ENCODE data around the gene ORM2.

ORM2 gene

GRCh38 chr9:114309096-114309495 lies 20.6 kb upstream of the ORM2 start:
- Histone ChIP-seq H3K27me3 (ENCODE audit: low read depth, low read length) (peaks cover 3% of the 10 kb centered on the region; the same call in 1 of the 2 replicates), H3K79me2 (ENCODE audit: low read length) (no peaks in the 10 kb centered on the region), H3K4me3 (ENCODE audit: low read length) (no peak overlapping the region), H3K9me3 (ENCODE audit: insufficient read depth, low read length) (no peaks in the 10 kb centered on the region), H2AFZ (ENCODE audit: low read depth, low read length) (no peak overlapping the region), H4K20me1 (ENCODE audit: insufficient read depth, low read length) (no peaks in the 10 kb centered on the region), H3K4me2 (ENCODE audit: low read length) (no peak overlapping the region), H3K36me3 (replicated peaks; ENCODE audit: low read depth, low read length) (no peaks in the 10 kb centered on the region), H3K27ac (ENCODE audit: low read length) (no peak overlapping the region), H3K4me1 (ENCODE audit: low read length) (no peaks in the 10 kb centered on the region), H3K9ac (ENCODE audit: low read length) (no peak overlapping the region)
- no peak for TF ChIP-seq EZH2phosphoT487 (IDR thresholded peaks at IDR 0.05; ENCODE audit: low read depth)
- TF ChIP-seq, protein P1, sequence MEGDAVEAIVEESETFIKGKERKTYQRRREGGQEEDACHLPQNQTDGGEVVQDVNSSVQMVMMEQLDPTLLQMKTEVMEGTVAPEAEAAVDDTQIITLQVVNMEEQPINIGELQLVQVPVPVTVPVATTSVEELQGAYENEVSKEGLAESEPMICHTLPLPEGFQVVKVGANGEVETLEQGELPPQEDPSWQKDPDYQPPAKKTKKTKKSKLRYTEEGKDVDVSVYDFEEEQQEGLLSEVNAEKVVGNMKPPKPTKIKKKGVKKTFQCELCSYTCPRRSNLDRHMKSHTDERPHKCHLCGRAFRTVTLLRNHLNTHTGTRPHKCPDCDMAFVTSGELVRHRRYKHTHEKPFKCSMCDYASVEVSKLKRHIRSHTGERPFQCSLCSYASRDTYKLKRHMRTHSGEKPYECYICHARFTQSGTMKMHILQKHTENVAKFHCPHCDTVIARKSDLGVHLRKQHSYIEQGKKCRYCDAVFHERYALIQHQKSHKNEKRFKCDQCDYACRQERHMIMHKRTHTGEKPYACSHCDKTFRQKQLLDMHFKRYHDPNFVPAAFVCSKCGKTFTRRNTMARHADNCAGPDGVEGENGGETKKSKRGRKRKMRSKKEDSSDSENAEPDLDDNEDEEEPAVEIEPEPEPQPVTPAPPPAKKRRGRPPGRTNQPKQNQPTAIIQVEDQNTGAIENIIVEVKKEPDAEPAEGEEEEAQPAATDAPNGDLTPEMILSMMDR (IDR thresholded peaks at IDR 0.05; ENCODE audit: low read depth, low read length), result no peak

- Histone ChIP-seq H3K36me3 (replicated peaks; ENCODE audit: low read depth, low read length) (no peaks in the 10 kb centered on the region), H3K4me2 (ENCODE audit: low read length) (no peak overlapping the region), H3K27ac (ENCODE audit: low read length) (no peak overlapping the region), H3K4me3 (ENCODE audit: low read length) (no peak overlapping the region), H3K9ac (ENCODE audit: low read length) (no peak overlapping the region), H3K4me1 (ENCODE audit: low read length) (no peaks in the 10 kb centered on the region), H3K79me2 (ENCODE audit: low read length) (no peaks in the 10 kb centered on the region), H2AFZ (ENCODE audit: low read depth, low read length) (no peak overlapping the region), H3K27me3 (ENCODE audit: low read depth, low read length) (no peaks in the 10 kb centered on the region), H4K20me1 (ENCODE audit: insufficient read depth, low read length) (no peaks in the 10 kb centered on the region), H3K9me3 (ENCODE audit: insufficient read depth, low read length) (no peaks in the 10 kb centered on the region)
- TF ChIP-seq EZH2phosphoT487 (IDR thresholded peaks at IDR 0.05; ENCODE audit: low read depth), result no peak
- TF ChIP-seq, protein P1 (IDR thresholded peaks at IDR 0.05; ENCODE audit: low read depth, low read length), result no peak
These were observed 18.9 kb upstream of the ORM2 start for GRCh38 chr9:114310471-114311450.

DNA sequence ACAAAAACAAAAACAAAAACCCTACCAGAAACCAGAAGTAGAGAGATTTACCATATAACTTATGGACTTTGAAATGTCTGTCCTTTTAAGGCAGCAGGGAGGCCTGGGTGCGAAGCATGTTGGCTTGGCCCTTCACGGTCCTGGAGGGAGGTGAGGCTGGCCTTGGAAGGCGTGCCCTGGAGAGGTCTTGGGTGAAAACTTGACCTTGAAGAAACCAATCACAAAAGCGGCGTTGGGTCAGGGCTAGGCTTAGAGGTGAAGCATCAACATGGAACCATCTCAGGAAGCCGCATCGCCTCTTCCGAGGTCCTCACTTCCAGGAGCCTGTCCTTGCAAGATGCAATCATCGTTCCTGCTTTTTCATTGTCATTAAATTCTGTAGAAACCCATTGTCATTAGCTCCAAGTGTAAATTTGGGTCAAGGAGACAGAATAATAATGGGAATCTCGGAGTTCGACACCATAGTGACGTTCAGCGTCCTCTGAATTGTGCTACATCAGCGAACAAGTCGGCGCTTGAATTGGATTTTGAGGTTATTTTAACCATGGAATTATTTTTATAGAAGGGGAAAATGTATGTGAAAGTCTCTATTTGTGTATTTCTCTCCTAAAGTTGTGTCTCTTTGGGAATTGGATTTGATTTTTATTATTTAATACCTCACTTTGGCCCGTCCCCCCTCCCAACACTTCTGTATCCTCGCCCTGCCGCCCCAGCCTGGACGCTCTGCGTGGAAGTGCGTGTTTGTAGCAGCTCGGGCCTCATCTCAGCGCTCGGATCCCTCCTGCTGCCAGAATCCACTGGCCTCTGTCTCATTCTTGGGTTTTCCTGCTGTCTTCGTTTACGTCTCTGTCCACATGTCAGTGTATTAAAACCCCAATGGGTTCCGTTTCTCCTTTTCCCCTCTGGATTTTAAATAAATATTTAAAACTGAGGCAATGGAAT lies 17.8 kb upstream of the ORM2 start:
- no peak for TF ChIP-seq EZH2phosphoT487 (IDR thresholded peaks at IDR 0.05; ENCODE audit: low read depth)
- TF ChIP-seq, protein P1 (IDR thresholded peaks at IDR 0.05; ENCODE audit: low read depth, low read length), result no peak
- no peaks in the 10 kb centered on the region for H3K27me3 ChIP-seq (ENCODE audit: low read depth, low read length)
- no peak overlapping the region for H3K4me2 ChIP-seq (ENCODE audit: low read length)
- no peaks in the 10 kb centered on the region for H3K4me1 ChIP-seq (ENCODE audit: low read length)
- H3K36me3 ChIP-seq (replicated peaks; ENCODE audit: low read depth, low read length), result no peaks in the 10 kb centered on the region
- H4K20me1 ChIP-seq (ENCODE audit: insufficient read depth, low read length), result no peaks in the 10 kb centered on the region
- no peaks in the 10 kb centered on the region for H3K79me2 ChIP-seq (ENCODE audit: low read length)
- H3K27ac ChIP-seq (ENCODE audit: low read length), result no peak overlapping the region
- no peak overlapping the region for H3K9ac ChIP-seq (ENCODE audit: low read length)
- H2AFZ ChIP-seq (ENCODE audit: low read depth, low read length), result no peak overlapping the region
- H3K9me3 ChIP-seq (ENCODE audit: insufficient read depth, low read length), result no peaks in the 10 kb centered on the region
- H3K4me3 ChIP-seq (ENCODE audit: low read length), result no peak overlapping the region

- Histone ChIP-seq H3K4me2 (ENCODE audit: low read length) (no peak overlapping the region), H3K4me1 (ENCODE audit: low read length) (no peaks in the 10 kb centered on the region)
- TF ChIP-seq, protein P1 (IDR thresholded peaks at IDR 0.05; ENCODE audit: low read depth, low read length), result no peak
- no peak for TF ChIP-seq EZH2phosphoT487 (IDR thresholded peaks at IDR 0.05; ENCODE audit: low read depth)
These were observed 17.2 kb upstream of the ORM2 start for GRCh38 chr9:114312513-114312875.

More at GRCh38 chr9:114312513-114312875, 17.2 kb upstream of the ORM2 start:
- Histone ChIP-seq H3K27ac (ENCODE audit: low read length) (no peak overlapping the region), H3K4me3 (ENCODE audit: low read length) (no peak overlapping the region), H3K79me2 (ENCODE audit: low read length) (no peaks in the 10 kb centered on the region), H3K36me3 (replicated peaks; ENCODE audit: low read depth, low read length) (no peaks in the 10 kb centered on the region), H2AFZ (ENCODE audit: low read depth, low read length) (no peak overlapping the region), H4K20me1 (ENCODE audit: insufficient read depth, low read length) (no peaks in the 10 kb centered on the region), H3K9me3 (ENCODE audit: insufficient read depth, low read length) (no peaks in the 10 kb centered on the region), H3K27me3 (ENCODE audit: low read depth, low read length) (no peaks in the 10 kb centered on the region), H3K9ac (ENCODE audit: low read length) (no peak overlapping the region)

Data from OCI-LY3 (cell line).